Spinal cord (tissue), 10 donors: ENCODE measurements around the gene MMP19. TPM values are rescaled to one million over a fixed set of nuclear protein-coding genes. Genes with fewer than 3 reads are reported as not detected.

ENCODE experiments used
- DNase-seq, 6 donors: peaks; one replicate each; pipeline versions ENCODE4 v3.0.0 to v3.0.0-alpha.2; 2013 to 2015; ENCODE audit warnings: low spot score in 6 of 6, low read depth in 4 of 6
- H3K27ac ChIP-seq: one replicate; pipeline ENCODE4 v1.5.1; 2013; ENCODE audit warnings: low read depth, low read length, control low read depth
- H3K27me3 ChIP-seq: one replicate; pipeline ENCODE4 v1.6.1; 2013; ENCODE audit warnings: low read length; ENCODE audit not compliant: control insufficient read depth, insufficient read depth
- H3K36me3 ChIP-seq: one replicate; pipeline ENCODE4 v1.6.1; 2013; ENCODE audit warnings: low read length; ENCODE audit not compliant: control insufficient read depth, insufficient read depth
- H3K4me1 ChIP-seq: one replicate; pipeline ENCODE4 v1.6.1; 2013; ENCODE audit warnings: low read length; ENCODE audit not compliant: control insufficient read depth, insufficient read depth
- H3K4me3 ChIP-seq: one replicate; pipeline ENCODE4 v1.5.1; 2013; ENCODE audit warnings: low read depth, low read length, control low read depth
- H3K9me3 ChIP-seq: one replicate; pipeline ENCODE4 v1.6.1; 2013; ENCODE audit warnings: low read length; ENCODE audit not compliant: control insufficient read depth, insufficient read depth
- WGBS: methylation state at CpG from one replicate; pipeline ENCODE4 v1.1.5; 2013; ENCODE audit warnings: missing lambda C conversion rate; ENCODE audit not compliant: insufficient coverage; 5-methylcytosine and 5-hydroxymethylcytosine counted together
- polyA plus RNA-seq, 2 donors: library from polyadenylated mRNA; unstranded; fragments of 120-200 nt; gene quantifications; one replicate each; pipeline ENCODE4 v1.2.1, GENCODE V29; 2013; ENCODE audit not compliant: insufficient read length in 2 of 2
- total RNA-seq, 2 donors: library from RNA; depleted of rRNA in 1 of 2; stranded (reverse); fragments of 120-200 nt in 1 of 2; fragments of >200 nt in 1 of 2; gene quantifications; one replicate each; pipeline versions ENCODE4 v1.2.3 to v1.2.4, GENCODE V29; 2013 to 2014
- donor health status: healthy.

MMP19 gene
- total and polyA plus RNA-seq, 4 donors = 0.20 to 1.5 (median 0.64) TPM

DNA sequence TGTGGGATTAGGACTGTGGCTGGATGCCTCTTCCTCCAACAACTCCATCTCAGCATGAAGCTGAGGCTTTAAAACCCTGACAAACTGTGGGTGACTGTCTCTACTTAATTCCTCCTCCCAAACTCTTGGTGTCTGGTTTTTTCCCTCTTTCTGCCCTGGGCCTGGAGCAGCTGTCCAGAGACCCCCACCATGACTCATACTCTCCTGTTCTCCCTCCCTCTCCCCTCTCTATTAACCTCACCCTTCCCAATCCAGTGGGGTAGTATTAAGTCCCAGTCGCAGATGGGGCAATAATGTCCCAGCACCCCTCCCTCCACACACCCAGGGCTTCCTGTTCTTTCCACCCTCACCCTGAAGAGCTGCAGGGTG, 11.3 kb downstream of the MMP19 start:
- WGBS = no CpG with 5 or more reads among the region's 1 CpG

DNA sequence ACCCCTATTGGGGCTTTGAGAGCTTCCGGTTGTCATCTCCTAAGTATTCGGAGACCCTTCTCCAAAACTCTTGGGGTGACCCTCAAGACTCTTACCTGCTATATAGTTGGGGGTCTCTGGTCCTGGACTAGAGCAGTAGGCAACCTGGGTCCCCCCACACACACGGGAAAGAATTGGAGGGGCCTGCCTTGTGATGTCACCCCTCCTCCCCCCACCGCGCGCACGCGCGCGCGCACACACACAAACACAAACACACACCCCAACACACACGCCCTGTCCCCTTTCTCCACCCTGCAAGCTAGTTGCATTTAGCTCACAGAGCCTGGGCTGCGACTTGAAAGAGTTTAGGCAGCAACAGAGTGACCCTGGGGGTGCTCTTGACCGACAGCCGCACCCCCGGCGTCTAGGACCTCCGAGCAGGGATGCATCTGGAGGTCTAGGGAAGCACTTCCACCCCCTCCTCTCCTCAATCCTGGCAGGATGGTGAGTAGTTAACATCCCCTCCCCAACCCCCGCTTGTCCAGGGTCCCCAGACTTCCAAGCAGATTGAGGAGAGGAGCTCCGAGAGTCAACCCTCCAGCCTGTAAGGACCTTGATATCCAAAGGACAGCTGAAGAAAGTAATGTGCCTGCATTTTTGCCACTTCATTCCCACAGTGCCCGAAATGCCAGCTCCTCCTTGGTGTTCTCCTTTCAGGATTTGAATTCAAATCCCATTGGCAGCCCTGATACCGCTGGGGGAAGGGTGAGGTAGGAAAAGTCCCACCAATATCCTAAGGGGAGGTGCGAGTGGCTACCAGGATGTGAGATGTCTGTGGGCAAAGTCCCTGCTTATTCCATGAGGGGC, 11.9 kb downstream of the MMP19 start:
- peak overlapping the region; percentile 93 for H3K27ac ChIP-seq
- peak; percentile 84 to 97 (median 88) for DNase-seq
- WGBS = 0% methylated on average over 15 of the region's 23 CpGs

More for the DNA sequence above, 11.3 kb downstream of the MMP19 start:
- Histone ChIP-seq H3K27me3 (no peaks in the 10 kb centered on the region), H3K4me3 (peak overlapping the region; percentile 72), H3K9me3 (no peaks in the 10 kb centered on the region), H3K4me1 (peaks cover 52% of the 10 kb centered on the region), H3K36me3 (peaks cover 28% of the 10 kb centered on the region), H3K27ac (peak overlapping the region; percentile 93)
- no peak for DNase-seq

DNA sequence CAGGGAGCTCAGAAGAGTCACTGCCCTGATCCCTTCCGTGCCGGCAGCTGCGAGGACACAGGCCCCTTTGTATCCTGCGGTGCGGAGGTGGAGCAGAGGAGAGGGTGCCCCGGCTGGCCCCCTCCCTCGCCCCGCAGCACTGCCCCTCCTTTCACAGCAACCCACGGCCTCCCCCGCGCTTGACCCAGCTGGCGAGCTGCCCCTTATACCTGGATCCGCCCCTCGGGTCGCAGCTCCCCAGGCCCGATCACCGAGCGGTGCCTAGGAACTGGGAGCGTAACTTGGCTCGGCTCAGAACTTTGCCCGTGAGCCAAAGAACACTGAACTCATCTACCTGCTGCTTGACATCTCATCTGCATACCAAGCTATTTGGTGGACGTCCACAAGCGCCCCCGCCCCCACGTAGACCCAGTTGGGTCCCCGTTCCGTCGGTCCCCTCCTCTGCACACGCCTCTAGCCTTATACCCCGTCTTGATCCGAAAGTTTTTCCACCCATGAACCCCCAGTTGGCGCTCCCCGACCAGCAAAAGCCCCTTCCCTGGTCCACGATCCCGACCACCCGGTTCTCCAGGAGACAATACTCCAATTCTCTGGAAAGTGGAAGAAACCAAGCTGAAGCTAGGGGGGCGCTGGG, 12.7 kb downstream of the MMP19 start:
- peaks cover 57% of the 10 kb centered on the region for H3K4me1 ChIP-seq
- 0% methylated on average over 31 of the region's 37 CpGs for whole genome bisulfite sequencing
- peak in 1 of 6 donors; percentile 96 for DNase-seq

More for the DNA sequence above, 11.9 kb downstream of the MMP19 start:
- Histone ChIP-seq H3K9me3 (no peaks in the 10 kb centered on the region), H3K27me3 (no peaks in the 10 kb centered on the region), H3K4me1 (peaks cover 57% of the 10 kb centered on the region), H3K36me3 (peaks cover 28% of the 10 kb centered on the region), H3K4me3 (peak overlapping the region; percentile 72)

DNA sequence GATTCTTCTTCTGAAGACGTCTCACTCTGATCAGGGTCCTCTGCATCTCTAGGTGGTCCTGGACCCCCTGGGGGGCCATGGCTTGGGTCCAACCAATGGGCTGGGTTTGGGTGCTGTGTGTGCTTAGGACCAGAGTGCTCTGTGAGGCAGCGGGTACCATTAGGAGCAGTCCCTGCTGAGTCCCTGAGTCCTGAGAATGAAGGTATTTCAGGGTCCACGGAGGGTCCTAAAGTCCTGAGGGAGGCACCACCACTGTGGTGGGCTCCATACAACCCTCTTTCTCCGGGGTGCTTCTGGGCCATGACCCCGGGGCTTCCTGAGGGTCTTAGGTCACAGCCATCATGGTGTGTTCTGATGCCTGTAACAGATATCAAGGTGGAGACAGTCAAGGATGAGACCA, 14.4 kb downstream of the MMP19 start:
- H3K27ac ChIP-seq = no peak overlapping the region
- H3K4me1 ChIP-seq = peaks cover 59% of the 10 kb centered on the region
- H3K27me3 ChIP-seq = no peaks in the 10 kb centered on the region

More for the DNA sequence above, 12.7 kb downstream of the MMP19 start:
- H3K27me3 ChIP-seq = no peaks in the 10 kb centered on the region
- peaks cover 27% of the 10 kb centered on the region for H3K36me3 ChIP-seq
- peak overlapping the region; percentile 93 for H3K27ac ChIP-seq
- H3K4me3 ChIP-seq = peak overlapping the region; percentile 72
- H3K9me3 ChIP-seq = no peaks in the 10 kb centered on the region

DNA sequence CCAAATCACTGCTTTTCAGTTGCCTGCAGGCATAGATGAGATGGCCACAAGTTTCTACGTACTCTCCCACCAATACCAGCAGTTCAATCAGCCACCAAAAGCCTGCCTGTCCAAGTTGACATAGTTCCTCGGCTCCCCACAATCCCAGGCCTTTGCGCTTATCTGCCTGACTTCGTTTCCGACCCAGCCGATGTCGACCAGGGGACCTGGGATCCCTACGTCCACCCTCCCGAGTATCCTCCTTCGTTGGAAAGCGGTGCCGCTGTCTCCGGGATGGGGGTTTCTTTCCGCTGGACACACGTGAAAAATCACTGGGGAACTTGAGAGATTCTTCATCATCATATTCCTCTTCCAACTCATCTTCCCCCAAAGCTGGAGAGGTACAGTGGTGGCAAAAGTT, 14.9 kb downstream of the MMP19 start:
- no peak overlapping the region for H3K27ac ChIP-seq
- no peaks in the 10 kb centered on the region for H3K9me3 ChIP-seq
- H3K4me1 ChIP-seq = peaks cover 54% of the 10 kb centered on the region
- no peaks in the 10 kb centered on the region for H3K27me3 ChIP-seq
- H3K4me3 ChIP-seq = no peak overlapping the region
- DNase-seq = no peak
- H3K36me3 ChIP-seq = peaks cover 11% of the 10 kb centered on the region
- WGBS = 94% methylated on average over 10 of the region's 15 CpGs

More for the DNA sequence above, 14.4 kb downstream of the MMP19 start:
- no peak for DNase-seq
- 85% methylated on average over 4 of the region's 5 CpGs for WGBS
- peaks cover 17% of the 10 kb centered on the region for H3K36me3 ChIP-seq
- no peaks in the 10 kb centered on the region for H3K9me3 ChIP-seq
- H3K4me3 ChIP-seq = peak overlapping the region; percentile 72

DNA sequence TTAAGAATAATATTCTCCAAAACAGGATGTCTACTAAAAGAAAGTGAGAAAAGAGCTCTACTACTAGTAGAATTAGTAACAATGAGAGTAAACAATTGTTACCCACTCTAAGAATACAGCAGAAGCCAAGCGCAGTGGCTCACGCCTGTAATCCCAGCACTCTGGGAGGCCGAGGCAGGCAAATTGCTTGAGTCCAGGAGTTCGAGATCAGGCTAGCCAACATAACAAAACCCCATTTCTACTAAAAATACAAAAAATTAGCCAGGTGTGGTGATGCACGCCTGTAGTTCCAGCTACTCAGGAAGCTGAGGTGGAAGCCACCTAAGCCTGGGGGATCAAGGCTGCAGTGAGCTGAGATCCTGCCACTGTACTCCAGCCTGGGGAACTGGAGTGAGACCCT, 18.0 kb downstream of the MMP19 start:
- DNase-seq = no peak
- H3K4me1 ChIP-seq = peaks cover 34% of the 10 kb centered on the region
- no peak overlapping the region for H3K4me3 ChIP-seq
- no peak overlapping the region for H3K27ac ChIP-seq
- peaks cover 24% of the 10 kb centered on the region for H3K36me3 ChIP-seq
- H3K9me3 ChIP-seq = no peaks in the 10 kb centered on the region
- H3K27me3 ChIP-seq = no peaks in the 10 kb centered on the region
- 93% methylated on average over 3 of the region's 5 CpGs for WGBS

DNA sequence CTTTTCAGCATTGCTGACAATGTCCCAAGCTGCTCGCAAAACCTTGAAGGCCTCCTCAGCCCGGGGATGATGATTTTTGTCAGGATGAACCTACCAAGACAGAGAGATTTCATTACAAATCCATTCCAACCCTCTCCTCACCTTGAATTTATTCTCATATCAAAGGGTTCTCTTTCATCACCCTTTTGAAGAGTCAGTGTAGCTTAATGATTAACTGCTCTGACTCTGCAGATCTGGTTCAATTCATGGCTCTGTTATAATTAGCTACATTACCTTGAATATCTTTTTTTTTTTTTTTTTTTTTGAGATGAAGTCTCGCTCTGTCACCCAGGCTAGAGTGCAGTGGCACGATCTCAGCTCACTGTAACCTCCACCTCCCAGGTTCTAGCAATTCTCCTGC, 19.3 kb downstream of the MMP19 start:
- WGBS = 93% methylated on average over 2 of the region's 4 CpGs
- Histone ChIP-seq H3K9me3 (no peaks in the 10 kb centered on the region), H3K36me3 (peaks cover 24% of the 10 kb centered on the region), H3K4me3 (no peak overlapping the region), H3K4me1 (peaks cover 27% of the 10 kb centered on the region), H3K27me3 (no peaks in the 10 kb centered on the region), H3K27ac (no peak overlapping the region)
- no peak for DNase-seq

DNA sequence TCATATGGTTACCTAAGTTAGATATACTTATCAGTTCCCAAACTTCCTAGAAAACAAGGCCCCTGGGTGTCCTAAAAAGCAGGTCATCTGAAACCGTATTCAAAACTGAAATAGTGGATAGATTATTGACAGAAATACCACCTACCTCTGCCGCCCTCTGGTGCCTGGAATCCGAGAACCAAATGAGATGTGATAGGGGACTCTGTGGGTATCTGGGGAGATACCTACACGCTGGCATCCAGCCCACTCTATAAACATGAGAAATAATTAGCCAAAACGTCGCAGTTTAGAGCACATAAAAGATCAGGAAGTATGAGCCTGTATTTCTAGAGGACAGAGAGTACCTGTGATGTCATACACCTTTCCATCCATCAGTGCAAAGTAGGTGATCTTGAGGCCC, 20.5 kb downstream of the MMP19 start:
- Histone ChIP-seq H3K4me1 (peaks cover 20% of the 10 kb centered on the region), H3K9me3 (no peaks in the 10 kb centered on the region), H3K36me3 (peaks cover 15% of the 10 kb centered on the region), H3K27me3 (no peaks in the 10 kb centered on the region), H3K27ac (no peak overlapping the region), H3K4me3 (no peak overlapping the region)
- DNase-seq = no peak
- WGBS = 70% methylated on average over 2 of the region's 6 CpGs

DNA sequence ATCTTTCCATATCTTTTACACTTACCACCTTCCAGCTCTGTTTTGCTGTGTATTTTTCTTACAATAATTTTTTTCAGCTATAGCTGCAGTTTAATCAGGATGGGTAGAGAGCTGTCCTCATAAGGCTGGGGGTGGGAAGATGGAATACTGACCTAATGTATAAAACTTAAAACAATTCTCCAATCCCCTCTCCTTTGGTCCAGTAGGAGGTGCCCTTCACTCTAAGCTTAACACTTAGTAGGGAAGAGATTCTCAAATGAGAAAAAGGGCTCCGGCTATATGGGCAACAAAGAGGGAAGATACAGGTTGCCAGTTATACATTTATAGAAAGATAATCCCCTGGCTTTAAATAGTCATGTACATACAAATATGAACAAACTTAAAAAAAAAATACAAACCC, 22.1 kb downstream of the MMP19 start:
- no peak for DNase-seq
- Histone ChIP-seq H3K4me3 (no peak overlapping the region), H3K9me3 (no peaks in the 10 kb centered on the region), H3K27ac (no peak overlapping the region), H3K4me1 (peaks cover 7% of the 10 kb centered on the region), H3K36me3 (peaks cover 13% of the 10 kb centered on the region), H3K27me3 (no peaks in the 10 kb centered on the region)
- no CpG with 5 or more reads among the region's 1 CpG for WGBS
